ENCODE measurements around the gene GOSR2. TPM values are rescaled to one million over a fixed set of nuclear protein-coding genes. Genes with fewer than 3 reads are reported as not detected.
"Not testable (repeated sequence)": the region's sequence is repeated elsewhere in the genome, so short reads cannot be mapped to it uniquely, and the experiment has no call there.

GOSR2 gene
- total RNA-seq, 3 donors from 2014 or later, result 41.0 to 57.7 (median 50.9) TPM

- no peaks in the 10 kb centered on the region for H3K4me1 ChIP-seq
- no peak for DNase-seq (ENCODE audit: low spot score in 2 of 2)
- H3K27ac ChIP-seq, result no peak overlapping the region
- no peaks in the 10 kb centered on the region for H3K9me3 ChIP-seq
- intact Hi-C loops (cut with DNase I; ENCODE audit: low total_unique reads), result no loop called here
- no peaks in the 10 kb centered on the region for H3K36me3 ChIP-seq
- H3K27me3 ChIP-seq, result peaks cover 0 to 4% of the 10 kb centered on the region in 2 donors
- TF ChIP-seq CTCF (IDR thresholded peaks at IDR 0.05) (no peak), POLR2A (IDR thresholded peaks at IDR 0.05) (no peak), POLR2AphosphoS5 (IDR thresholded peaks at IDR 0.05) (no peak)
- no peak overlapping the region for H3K4me3 ChIP-seq
These were observed 6.3 kb upstream of the GOSR2 start for GRCh38 chr17:46916623-46917022.

GRCh38 chr17:46917041-46917440 lies 5.9 kb upstream of the GOSR2 start:
- Histone ChIP-seq H3K4me1 (no peaks in the 10 kb centered on the region), H3K9me3 (no peaks in the 10 kb centered on the region), H3K27ac (no peak overlapping the region), H3K36me3 (no peaks in the 10 kb centered on the region), H3K4me3 (no peak overlapping the region), H3K27me3 (peaks cover 0 to under 1% of the 10 kb centered on the region in 2 donors)
- intact Hi-C loops (cut with DNase I; ENCODE audit: low total_unique reads), result no loop called here
- no peak for DNase-seq (ENCODE audit: low spot score in 2 of 2)
- TF ChIP-seq CTCF (IDR thresholded peaks at IDR 0.05) (no peak), POLR2AphosphoS5 (IDR thresholded peaks at IDR 0.05) (no peak), POLR2A (IDR thresholded peaks at IDR 0.05) (no peak)

GRCh38 chr17:46917516-46917915 lies 5.4 kb upstream of the GOSR2 start:
- no peak for TF ChIP-seq POLR2A (IDR thresholded peaks at IDR 0.05)
- no peak for TF ChIP-seq CTCF (IDR thresholded peaks at IDR 0.05)
- TF ChIP-seq POLR2AphosphoS5 (IDR thresholded peaks at IDR 0.05), result no peak
- H3K36me3 ChIP-seq, result no peaks in the 10 kb centered on the region
- H3K4me1 ChIP-seq, result no peaks in the 10 kb centered on the region
- no peak overlapping the region for H3K27ac ChIP-seq
- no peak for DNase-seq (ENCODE audit: low spot score in 2 of 2)
- H3K9me3 ChIP-seq, result no peaks in the 10 kb centered on the region
- no peak overlapping the region for H3K4me3 ChIP-seq
- intact Hi-C loops (cut with DNase I; ENCODE audit: low total_unique reads), result no loop called here
- H3K27me3 ChIP-seq, result no peaks in the 10 kb centered on the region

- DNase-seq (ENCODE audit: low spot score in 2 of 2); intact Hi-C loops (cut with DNase I; ENCODE audit: low total_unique reads): not testable (repeated sequence)
These were observed 998 bp upstream of the GOSR2 start for GRCh38 chr17:46921962-46922361.

GRCh38 chr17:46922487-46922803 lies 515 bp upstream of the GOSR2 start:
- H3K27me3 ChIP-seq, result no peaks in the 10 kb centered on the region
- TF ChIP-seq POLR2AphosphoS5 (IDR thresholded peaks at IDR 0.05), result no peak
- no peak for TF ChIP-seq CTCF (IDR thresholded peaks at IDR 0.05)
- no peak for TF ChIP-seq POLR2A (IDR thresholded peaks at IDR 0.05)
- DNase-seq (ENCODE audit: low spot score in 2 of 2), result no peak
- intact Hi-C loops (cut with DNase I; ENCODE audit: low total_unique reads), result no loop called here
- H3K4me3 ChIP-seq, result peak overlapping the region; percentile 78 to 97 (median 94)
- no peaks in the 10 kb centered on the region for H3K9me3 ChIP-seq
- H3K27ac ChIP-seq, result peak overlapping the region; percentile 94 to 98
- no peaks in the 10 kb centered on the region for H3K4me1 ChIP-seq
- H3K36me3 ChIP-seq, result no peaks in the 10 kb centered on the region

More at GRCh38 chr17:46921962-46922361, 998 bp upstream of the GOSR2 start:
- H3K9me3 ChIP-seq, H3K27me3 ChIP-seq, H3K27ac ChIP-seq, H3K4me1 ChIP-seq, H3K36me3 ChIP-seq: not testable (repeated sequence)
- H3K4me3 ChIP-seq, result peak overlapping the region in 2 of 3 donors; percentile 94 to 97

All from breast epithelium (tissue), 4 donors.